HG03175 (cell line): ENCODE measurements around the gene OR2A42.
"Not testable (repeated sequence)": the region's sequence is repeated elsewhere in the genome, so short reads cannot be mapped to it uniquely, and the experiment has no call there.

Experiments used
- ATAC-seq: cut with Tn5 transposase; IDR thresholded peaks from one replicate; pipeline ENCODE4 v1.9.1; 2021; ENCODE audit warnings: mild to moderate bottlenecking, moderate library complexity; ENCODE audit not compliant: unreplicated experiment

OR2A42 gene

DNA sequence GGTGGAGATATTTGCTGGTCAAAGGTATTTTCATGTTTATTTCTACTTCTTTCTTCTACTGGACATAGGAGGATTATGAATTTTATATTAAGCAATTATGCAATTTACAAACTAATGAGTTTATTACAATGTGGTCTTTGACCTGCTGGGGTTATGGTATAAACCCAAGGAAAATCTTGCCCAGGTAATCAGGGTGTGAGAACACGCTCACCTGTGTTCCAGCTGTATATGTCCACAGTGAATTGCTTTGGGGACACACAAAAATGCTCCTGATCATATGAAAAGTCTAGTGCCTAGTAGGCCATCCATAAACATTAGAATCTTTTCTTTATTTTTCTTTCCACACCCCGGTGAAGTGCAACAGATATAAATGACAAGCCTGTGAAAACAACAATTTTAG is at the start of gene OR2A42:
Gene OR2A42, minus strand, starts transcription at position 241 of the 400 bp plus-strand sequence. CDS start 6,762 bp downstream, outside the sequence.
- not testable (repeated sequence) for ATAC-seq

DNA sequence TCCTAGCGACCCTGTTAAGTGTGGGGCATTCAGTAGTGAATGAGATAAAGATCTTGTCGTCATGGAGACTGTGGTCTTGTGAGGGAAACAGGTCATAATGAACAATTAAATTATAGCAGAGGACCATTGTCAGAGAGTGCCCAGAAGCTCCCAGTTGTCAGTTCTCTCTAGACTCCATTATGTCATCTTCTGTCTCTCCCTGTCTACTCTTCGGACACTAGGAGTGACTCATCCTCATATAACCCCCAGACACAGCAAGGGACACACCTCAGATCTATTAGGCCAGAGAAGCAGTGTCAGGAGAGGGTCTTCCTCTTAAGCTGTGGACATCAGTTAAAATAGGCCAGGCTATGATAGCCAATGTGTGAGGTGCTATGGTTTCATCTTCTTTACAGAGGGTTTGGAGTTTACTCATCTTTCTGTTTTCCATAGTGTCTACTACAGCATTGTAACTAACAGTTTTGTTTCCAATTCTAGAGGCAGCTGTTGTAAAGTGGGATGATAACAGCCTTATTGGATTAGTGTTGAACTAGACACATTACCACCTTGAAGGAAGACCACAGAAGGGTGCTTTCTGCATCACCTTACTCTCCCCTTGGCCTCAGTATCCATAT is 47.9 kb upstream of the OR2A42 start:
- ATAC-seq: not testable (repeated sequence)

GRCh38 chr7:144283716-144284115 is 44.3 kb upstream of the OR2A42 start:
- ATAC-seq: not testable (repeated sequence)

DNA sequence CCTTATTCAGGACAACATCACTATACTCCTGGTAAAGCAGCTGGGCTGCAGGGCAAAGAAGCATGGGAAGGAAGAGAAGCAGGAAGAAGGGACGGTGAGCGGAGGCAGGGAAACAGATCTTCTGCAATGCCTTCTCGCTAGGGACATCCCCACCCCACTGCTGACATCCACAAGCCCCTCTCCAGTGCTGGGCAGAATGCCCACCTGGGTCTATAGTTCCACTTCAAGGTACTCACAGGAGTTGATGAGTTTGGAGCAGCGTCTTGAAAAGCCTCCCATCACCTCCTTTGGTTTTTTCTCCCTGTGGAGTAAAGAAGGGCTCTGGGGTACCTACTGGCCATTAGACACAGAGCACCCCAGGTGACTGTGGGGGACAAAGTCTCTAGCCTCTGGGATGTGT is 43.1 kb upstream of the OR2A42 start:
- ATAC-seq: not testable (repeated sequence)

DNA sequence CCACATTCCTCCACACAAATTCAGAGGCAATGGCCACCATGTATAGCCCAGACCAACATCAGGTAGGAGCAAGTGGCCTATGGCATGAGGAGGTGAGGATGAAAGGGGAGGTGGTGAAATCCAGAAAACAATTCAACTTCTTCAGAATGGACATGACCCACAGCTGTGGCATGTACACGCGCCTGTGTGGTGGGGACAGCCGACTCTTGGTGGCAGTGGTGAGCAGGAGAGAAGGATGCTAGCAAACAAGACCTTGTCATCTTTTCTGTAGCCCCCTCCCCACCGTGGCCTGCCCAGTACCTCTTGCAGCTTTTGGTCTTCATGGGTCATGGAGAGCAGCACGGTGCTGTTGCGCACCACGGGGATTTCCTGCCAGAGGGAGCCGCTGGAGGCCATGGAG is 42.6 kb upstream of the OR2A42 start:
- ATAC-seq: not testable (repeated sequence)

DNA sequence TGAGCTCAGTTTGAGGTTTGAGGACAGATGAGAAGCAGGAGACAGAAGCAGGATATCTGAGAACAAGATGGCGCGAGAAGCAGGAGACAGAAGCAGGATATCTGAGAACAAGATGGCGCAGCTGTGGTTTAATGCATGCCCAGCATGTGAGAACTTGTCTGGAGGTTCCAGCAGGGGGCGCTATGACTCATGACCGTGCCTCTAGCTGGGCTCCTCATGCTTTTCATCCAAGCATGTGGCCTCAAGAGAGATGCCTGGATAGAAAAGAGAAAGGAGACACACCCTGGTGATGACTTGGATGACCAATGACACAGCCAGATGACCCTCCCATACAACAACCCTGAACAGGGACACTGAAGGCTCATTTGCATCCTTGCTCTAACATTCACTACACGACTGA is 40.6 kb upstream of the OR2A42 start:
- not testable (repeated sequence) for ATAC-seq

GRCh38 chr7:144275281-144275680 is 35.9 kb upstream of the OR2A42 start:
- ATAC-seq: not testable (repeated sequence)

GRCh38 chr7:144269188-144269587 is 29.8 kb upstream of the OR2A42 start, which contains the start of gene CTAGE8:
Gene CTAGE8 (minus strand): TSS chr7:144269288. CDS start chr7:144269250, 38 bp downstream.
- ATAC-seq: not testable (repeated sequence)

DNA sequence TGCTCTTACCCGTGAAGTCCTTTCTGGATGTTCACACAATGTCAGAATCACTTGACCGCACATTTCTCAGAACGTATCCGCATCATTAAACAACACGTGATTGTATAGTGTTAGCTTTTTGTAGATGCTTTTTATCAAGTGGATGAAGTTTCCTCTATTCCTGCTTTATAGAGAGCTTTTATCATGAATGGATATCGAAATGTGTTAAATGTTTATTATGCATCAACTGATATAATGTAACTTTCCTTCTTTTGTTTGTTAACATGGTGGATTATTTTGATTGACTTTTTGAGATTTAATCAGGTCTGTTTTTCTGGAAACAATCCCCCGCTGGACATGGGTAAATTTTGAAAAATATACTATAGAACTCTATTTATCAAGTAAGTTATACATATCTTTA is 25.3 kb upstream of the OR2A42 start, which contains the start of gene OR2A7:
Gene OR2A7, minus strand, starts transcription at position 101 of the 400 bp plus-strand sequence. CDS start 5,164 bp downstream, outside the sequence.
- ATAC-seq: not testable (repeated sequence)

GRCh38 chr7:144262128-144262527 is 22.7 kb upstream of the OR2A42 start:
- not testable (repeated sequence) for ATAC-seq

DNA sequence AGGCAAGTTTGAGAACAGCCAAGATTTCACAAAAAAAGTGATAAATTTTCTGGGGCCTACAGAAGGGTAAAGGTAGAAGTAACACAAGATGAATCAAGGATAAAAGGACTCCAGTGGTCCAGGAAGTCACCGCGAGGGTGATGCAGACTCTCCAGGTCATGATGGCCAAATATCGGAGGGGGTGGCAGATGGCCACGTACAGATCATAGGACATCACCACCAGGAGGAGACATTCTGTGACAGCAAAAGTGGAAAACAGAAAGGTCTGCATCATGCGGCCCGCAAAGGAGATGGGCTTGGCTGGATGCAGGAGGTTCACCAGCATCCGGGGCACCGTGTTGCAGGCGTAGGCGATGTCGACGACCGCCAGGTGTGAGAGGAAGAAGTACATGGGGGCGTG is 19.7 kb upstream of the OR2A42 start:
- ATAC-seq: not testable (repeated sequence)

DNA sequence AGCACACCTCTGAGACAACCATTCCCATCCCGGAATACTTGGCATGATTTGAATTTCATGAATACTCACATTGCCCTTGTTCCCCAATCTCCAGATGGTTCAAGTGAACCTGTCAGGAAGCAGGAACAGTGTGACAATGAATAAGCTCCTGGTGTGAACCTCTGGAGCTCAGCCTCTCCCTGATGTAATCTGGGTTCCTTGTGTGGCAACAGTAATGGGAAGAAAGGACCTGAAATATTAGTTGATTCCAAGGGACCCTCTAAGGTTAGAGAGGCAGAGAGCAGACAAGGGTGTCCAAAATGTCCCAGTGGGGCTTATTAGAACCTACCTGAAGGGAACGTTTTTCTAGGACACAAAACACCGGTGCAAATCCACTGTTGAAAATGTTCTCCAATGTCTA is 16.7 kb upstream of the OR2A42 start:
- ATAC-seq: no peak

DNA sequence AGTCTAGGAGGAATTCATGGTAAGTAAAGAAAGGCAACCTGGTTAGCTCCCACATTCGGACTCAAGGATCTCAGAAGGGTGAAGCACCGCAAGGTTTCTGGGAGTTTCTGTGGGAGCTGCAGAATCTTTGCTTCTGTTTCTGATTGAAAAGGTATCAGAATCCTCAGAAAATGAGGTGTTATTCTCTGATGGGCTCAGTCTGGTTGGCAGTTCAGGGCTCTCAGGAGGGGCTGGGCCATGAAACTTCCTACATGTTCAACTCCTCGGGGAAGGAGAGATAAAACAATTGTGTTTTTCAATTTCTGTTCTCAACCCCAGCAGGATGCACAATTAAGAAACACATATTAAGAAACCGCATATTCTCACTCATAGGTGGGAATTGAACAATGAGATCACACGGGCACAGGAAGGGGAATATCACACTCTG is 16.1 kb upstream of the OR2A42 start:
- no peak for ATAC-seq

DNA sequence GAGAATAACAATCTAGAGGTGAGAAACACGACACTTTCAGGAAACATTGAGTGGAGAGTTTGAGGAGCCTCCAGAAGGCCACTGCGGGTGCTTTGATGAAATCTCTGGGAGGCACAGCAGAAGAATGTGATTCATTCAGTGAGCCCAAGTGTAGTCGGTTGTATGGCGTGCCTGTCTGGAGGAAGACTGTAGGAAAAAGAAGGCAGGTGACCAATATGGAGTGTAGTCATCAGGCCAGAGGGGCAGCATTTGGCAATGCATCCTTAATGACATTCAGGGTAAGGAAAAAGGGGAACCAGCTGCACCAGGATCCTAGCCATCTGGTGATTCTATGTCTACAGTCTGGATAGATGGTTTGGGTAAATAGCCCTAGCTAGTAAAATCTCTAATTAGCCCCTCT is 12.9 kb upstream of the OR2A42 start:
- ATAC-seq: not testable (repeated sequence)

DNA sequence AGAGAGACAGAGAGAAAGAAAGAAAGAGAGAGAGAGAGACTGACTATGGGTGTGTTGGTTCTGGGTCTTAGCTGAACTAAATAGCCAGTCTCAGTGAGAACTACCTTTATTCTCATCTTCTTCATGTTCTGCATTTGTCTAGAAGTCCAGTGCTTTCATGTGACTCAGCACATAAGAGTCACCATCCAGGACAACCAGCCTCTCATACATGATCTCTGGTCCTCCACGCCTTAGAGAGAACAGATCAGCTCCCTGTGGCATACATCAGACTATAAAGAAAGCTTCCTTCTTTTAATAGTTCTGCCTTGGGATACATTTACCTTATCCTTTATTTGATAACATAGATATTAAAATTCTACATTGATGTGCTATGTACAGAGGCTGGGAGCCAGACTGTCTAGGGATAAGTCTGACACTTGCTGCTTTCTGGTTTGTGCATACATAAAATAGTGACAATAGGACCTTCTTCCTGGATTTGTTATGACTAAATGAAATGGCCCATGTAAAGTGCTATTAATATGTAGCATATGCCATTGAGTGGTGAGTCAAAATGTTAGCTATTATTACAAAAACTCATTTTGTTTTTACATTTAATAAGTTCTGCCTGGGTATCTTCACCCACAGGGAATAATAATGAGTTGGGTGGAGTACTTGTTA is 8.4 kb upstream of the OR2A42 start:
- ATAC-seq: not testable (repeated sequence)

- not testable (repeated sequence) for ATAC-seq
Measured at GRCh38 chr7:144246967-144247366, 7.6 kb upstream of the OR2A42 start.

- ATAC-seq: not testable (repeated sequence)
Measured at GRCh38 chr7:144245372-144245771, 6.0 kb upstream of the OR2A42 start.

DNA sequence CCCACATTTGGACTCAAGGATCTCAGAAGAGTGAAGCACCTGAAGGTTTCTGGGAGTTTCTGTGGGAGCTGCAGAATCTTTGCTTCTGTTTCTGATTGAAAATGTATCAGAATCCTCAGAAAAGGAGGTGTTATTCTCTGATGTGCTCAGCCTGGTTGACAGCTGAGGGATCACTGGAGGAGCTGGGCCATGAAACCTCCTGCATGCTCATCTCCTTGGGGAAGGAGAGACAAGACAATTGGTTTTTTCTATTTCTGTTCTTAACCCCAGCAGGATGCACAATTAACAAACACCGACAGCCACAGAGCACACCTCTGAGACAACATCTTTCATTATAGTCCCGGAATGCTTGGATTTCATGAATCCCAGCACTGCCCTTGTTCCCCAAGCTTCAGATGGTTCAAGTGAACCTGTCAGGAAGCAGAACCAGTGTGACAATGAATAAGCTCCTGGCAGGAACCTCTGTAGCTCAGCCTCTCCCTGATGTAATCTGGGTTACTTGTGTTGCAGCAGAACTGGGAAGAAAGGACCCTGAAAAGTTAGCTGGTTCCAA is 799 bp downstream of the OR2A42 start:
- ATAC-seq: not testable (repeated sequence)

GRCh38 chr7:144233039-144233438 is 6.4 kb downstream of the OR2A42 start:
- ATAC-seq: not testable (repeated sequence)

DNA sequence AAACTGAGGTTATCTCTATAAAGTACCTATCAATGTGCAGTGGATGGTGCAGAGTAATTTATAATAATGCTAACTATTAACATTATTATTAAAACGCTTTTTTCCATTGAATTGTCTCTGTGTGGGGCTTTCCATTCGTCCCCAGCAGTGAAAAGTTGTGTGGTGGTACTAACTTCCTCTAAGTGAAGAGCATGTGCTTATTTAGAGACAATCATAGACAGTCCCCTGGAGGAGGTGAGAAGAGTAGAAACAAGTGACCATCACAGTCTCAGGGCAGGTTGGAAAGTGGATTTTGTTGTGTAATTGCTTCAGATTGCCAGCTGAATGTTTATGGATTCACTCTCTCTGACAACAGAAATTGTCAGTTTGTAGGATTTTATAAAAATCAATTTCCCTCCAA is 8.4 kb downstream of the OR2A42 start:
- not testable (repeated sequence) for ATAC-seq

DNA sequence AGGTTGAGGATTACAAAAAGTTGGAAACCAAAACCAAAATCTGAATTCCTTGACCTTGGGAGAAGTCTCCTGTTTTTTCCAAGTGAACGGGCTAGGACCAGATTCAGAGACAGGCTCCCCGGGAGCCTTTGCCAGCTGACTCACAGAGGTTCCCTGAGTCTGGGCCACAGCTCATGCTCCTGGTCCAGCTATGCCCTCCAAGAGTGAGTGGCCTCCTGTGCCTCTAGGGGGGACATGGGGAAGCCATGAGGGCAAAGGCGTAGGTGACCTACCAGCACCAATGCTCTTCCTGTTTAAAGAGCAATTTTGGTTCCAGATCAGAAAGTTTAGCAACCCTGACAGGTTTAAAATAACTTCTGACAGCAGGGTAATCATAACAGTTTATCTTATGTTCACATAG is 10.6 kb downstream of the OR2A42 start:
- ATAC-seq: not testable (repeated sequence)

- ATAC-seq: not testable (repeated sequence)
Measured at GRCh38 chr7:144226866-144227265, 12.5 kb downstream of the OR2A42 start.
